B cell (primary cell): ENCODE results near the gene MUS81. TPM values are rescaled to one million over a fixed set of nuclear protein-coding genes. Genes with fewer than 3 reads are reported as not detected.

ENCODE experiments used
- ATAC-seq: fragments of 200-7000 bp; cut with Tn5 transposase; one replicate; pipeline ENCODE4 v1.10.0; 2021; ENCODE audit warnings: low read depth, mild to moderate bottlenecking, moderate number of reproducible peaks, moderate library complexity
- CTCF ChIA-PET: fragments of 350-600 bp; sonication (Branson Sonifier 250); formaldehyde crosslinking; loops from one replicate; lab custom pipeline; 2021; ENCODE audit warnings: antibody characterized with exemption, inconsistent platforms; lab: Charles Lee
- POLR2A ChIA-PET: fragments of 350-600 bp; sonication (Branson Sonifier 250); formaldehyde crosslinking; loops from one replicate; lab custom pipeline; 2021; ENCODE audit warnings: antibody characterized with exemption; lab: Charles Lee
- DNase-seq: peaks from one replicate; pipeline ENCODE4 v3.0.0; 2013
- H2AFZ ChIP-seq: 2 replicates; pipeline ENCODE4 v1.6.1; 2012; ENCODE audit warnings: mild to moderate bottlenecking, low read depth, low read length; ENCODE audit not compliant: insufficient read depth, poor library complexity, severe bottlenecking
- H3K27ac ChIP-seq, 2 donors: 1 replicate in 1 of 2; 2 replicates in 1 of 2; pipeline ENCODE4 v1.5.1; 2012 to 2013; ENCODE audit warnings: low read length in 2 of 2, mild to moderate bottlenecking in 2 of 2, moderate library complexity in 1 of 2
- H3K27me3 ChIP-seq, 4 experiments: fragments of 200-600 bp in 1 of 4; sonication (generic) in 1 of 4; replicated peaks in 1 of 4; 1 replicate in 2 of 4; 2 replicates in 2 of 4; pipeline versions ENCODE4 v1.6.1 to v1.7.0; 2013 to 2016; ENCODE audit warnings: low read length in 3 of 4, mild to moderate bottlenecking in 2 of 4, mixed read lengths in 1 of 4, moderate library complexity in 1 of 4; ENCODE audit not compliant: insufficient read depth in 4 of 4, control insufficient read depth in 3 of 4; ENCODE audit errors: control extremely low read depth in 1 of 4
- H3K36me3 ChIP-seq, 2 experiments: replicated peaks in 1 of 2; 1 replicate in 1 of 2; 2 replicates in 1 of 2; pipeline versions ENCODE4 v1.6.1 to v1.7.1; 2013; ENCODE audit warnings: low read length in 1 of 2; ENCODE audit not compliant: insufficient read depth in 2 of 2, control insufficient read depth in 1 of 2; ENCODE audit errors: control extremely low read depth in 1 of 2, extremely low read depth in 1 of 2
- H3K4me1 ChIP-seq, 2 donors: fragments of 200-600 bp in 1 of 2; sonication (generic) in 1 of 2; 1 replicate in 1 of 2; 2 replicates in 1 of 2; pipeline versions ENCODE4 v1.5.1 to v1.6.1; 2013 to 2017; ENCODE audit warnings: low read length in 2 of 2; ENCODE audit not compliant: control insufficient read depth in 2 of 2, insufficient read depth in 2 of 2
- H3K4me2 ChIP-seq: replicated peaks from 2 replicates; pipeline ENCODE3; 2012; ENCODE audit warnings: mild to moderate bottlenecking, low read depth, low read length; ENCODE audit not compliant: poor library complexity, severe bottlenecking
- H3K4me3 ChIP-seq, 5 experiments: fragments of 200-600 bp in 1 of 5; sonication (generic) in 1 of 5; 1 replicate in 3 of 5; 2 replicates in 2 of 5; pipeline versions ENCODE4 v1.5.1 to v1.7.0; 2011 to 2016; ENCODE audit warnings: low read length in 4 of 5, mild to moderate bottlenecking in 4 of 5, low read depth in 2 of 5, control low read depth in 1 of 5, moderate library complexity in 1 of 5; ENCODE audit not compliant: insufficient read depth in 1 of 5; ENCODE audit errors: control extremely low read depth in 1 of 5, extremely low read depth in 1 of 5
- H3K79me2 ChIP-seq: fragments of 200-600 bp; sonication (generic); one replicate; pipeline ENCODE4 v1.6.0; 2016; ENCODE audit warnings: low read length; ENCODE audit not compliant: control insufficient read depth, insufficient read depth
- H3K9ac ChIP-seq: fragments of 200-600 bp; sonication (generic); 2 replicates; pipeline ENCODE4 v1.6.1; 2017; ENCODE audit warnings: mild to moderate bottlenecking, low read length, moderate library complexity
- H3K9me3 ChIP-seq, 3 donors: one replicate each; pipeline versions ENCODE4 v1.6.1 to v1.7.1; 2013; ENCODE audit warnings: low read length in 2 of 3; ENCODE audit not compliant: control insufficient read depth in 2 of 3, insufficient read depth in 1 of 3; ENCODE audit errors: control extremely low read depth in 1 of 3
- H4K20me1 ChIP-seq: 2 replicates; pipeline ENCODE4 v1.6.0; 2012; ENCODE audit warnings: mild to moderate bottlenecking, low read length; ENCODE audit not compliant: insufficient read depth, control insufficient read depth, poor library complexity, severe bottlenecking
- H3K27ac Mint-ChIP-seq: one replicate; pipeline ENCODE4 v1.8.0; 2021; ENCODE audit warnings: mixed read lengths
- H3K27me3 Mint-ChIP-seq: one replicate; pipeline ENCODE4 v1.8.0; 2021; ENCODE audit warnings: mixed read lengths
- H3K4me1 Mint-ChIP-seq: one replicate; pipeline ENCODE4 v1.8.0; 2021; ENCODE audit warnings: mixed read lengths
- H3K4me3 Mint-ChIP-seq: one replicate; pipeline ENCODE4 v1.8.0; 2021; ENCODE audit warnings: mixed read lengths
- H3K9me3 Mint-ChIP-seq: one replicate; pipeline ENCODE4 v1.8.0; 2022; ENCODE audit warnings: mixed read lengths; ENCODE audit not compliant: insufficient read depth
- EZH2 ChIP-seq: IDR thresholded peaks from 2 replicates; pipeline ENCODE4 v1.6.1; 2012; ENCODE audit warnings: borderline replicate concordance, low read depth, mild to moderate bottlenecking, moderate library complexity, low read length; ENCODE audit not compliant: insufficient read depth, poor library complexity, severe bottlenecking
- WGBS: methylation state at CpG from one replicate; pipeline ENCODE4 v1.1.5; 2013; ENCODE audit warnings: missing lambda C conversion rate; ENCODE audit not compliant: insufficient coverage; 5-methylcytosine and 5-hydroxymethylcytosine counted together
- intact Hi-C: fragments of 100-400 bp; cut with micrococcal nuclease; formaldehyde crosslinking; loops from one replicate; pipeline ENCODE4 v1.10.0; 2022
- polyA plus RNA-seq: library from polyadenylated mRNA; depleted of rRNA; stranded (reverse); fragments of >200 nt; gene quantifications from 2 replicates; pipeline ENCODE4 v1.2.3, GENCODE V29; 2012
- total RNA-seq, 2 donors: library from RNA; stranded (reverse); fragments of 120-200 nt in 1 of 2; gene quantifications; 1 replicate in 1 of 2; 2 replicates in 1 of 2; pipeline versions ENCODE4 v1.2.3 to v1.2.4, GENCODE V29; 2013 to 2022
- TF ChIP-seq, protein P1 (sequence below): fragments of 200-600 bp; IDR thresholded peaks from one replicate; pipeline ENCODE4 v1.8.0; 2022; ENCODE audit warnings: antibody characterized with exemption, mild to moderate bottlenecking

The MUS81 gene
- total and polyA plus RNA-seq, 2 donors (not counting 1 experiment from before 2014, with no cell fraction given) = 74.5 to 134 TPM

DNA sequence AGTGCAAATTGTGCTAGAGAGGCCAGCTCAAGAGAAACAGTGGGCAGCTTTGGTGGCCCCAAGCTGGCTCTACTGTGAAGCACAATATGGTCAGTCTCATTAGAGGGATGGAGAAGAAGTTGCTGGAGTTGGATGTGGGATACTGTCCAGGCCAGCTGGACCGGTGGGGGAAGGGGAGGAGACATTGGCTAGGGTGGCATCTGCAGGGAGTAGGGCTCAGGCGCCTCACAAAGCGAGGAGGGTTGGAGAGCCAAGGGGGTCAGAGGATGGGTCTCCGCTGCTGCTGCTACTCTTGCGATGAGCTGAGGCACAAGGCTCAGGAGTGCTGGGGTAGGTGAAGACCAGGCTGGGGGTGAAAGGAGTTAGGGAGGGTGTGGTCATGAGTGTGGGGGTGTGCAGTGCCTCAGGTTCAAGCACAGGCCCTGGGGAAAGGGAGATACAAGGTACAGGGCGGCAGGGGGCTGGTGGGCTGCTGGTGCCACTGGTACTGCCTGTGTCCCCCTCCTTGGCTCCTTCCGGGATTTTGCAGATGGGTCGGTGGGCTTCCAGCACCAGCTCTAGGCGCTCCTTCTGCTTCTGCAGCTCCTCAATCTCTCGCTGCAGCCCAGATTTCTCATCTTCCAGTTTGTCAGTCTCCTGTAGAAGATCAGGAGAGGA is 32.6 kb downstream of the MUS81 start:
- TF ChIP-seq EZH2 = no peak
- TF ChIP-seq, protein P1, sequence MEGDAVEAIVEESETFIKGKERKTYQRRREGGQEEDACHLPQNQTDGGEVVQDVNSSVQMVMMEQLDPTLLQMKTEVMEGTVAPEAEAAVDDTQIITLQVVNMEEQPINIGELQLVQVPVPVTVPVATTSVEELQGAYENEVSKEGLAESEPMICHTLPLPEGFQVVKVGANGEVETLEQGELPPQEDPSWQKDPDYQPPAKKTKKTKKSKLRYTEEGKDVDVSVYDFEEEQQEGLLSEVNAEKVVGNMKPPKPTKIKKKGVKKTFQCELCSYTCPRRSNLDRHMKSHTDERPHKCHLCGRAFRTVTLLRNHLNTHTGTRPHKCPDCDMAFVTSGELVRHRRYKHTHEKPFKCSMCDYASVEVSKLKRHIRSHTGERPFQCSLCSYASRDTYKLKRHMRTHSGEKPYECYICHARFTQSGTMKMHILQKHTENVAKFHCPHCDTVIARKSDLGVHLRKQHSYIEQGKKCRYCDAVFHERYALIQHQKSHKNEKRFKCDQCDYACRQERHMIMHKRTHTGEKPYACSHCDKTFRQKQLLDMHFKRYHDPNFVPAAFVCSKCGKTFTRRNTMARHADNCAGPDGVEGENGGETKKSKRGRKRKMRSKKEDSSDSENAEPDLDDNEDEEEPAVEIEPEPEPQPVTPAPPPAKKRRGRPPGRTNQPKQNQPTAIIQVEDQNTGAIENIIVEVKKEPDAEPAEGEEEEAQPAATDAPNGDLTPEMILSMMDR = no peak
- CTCF ChIA-PET = interaction anchor here (0.8 to 15.5 kb wide), 3 partner anchors 8 to 38 kb away, joined by 4 to 244 read pairs (median 44); partner anchors contain the start of genes CFL1 and MUS81
- H3K27me3 Mint-ChIP-seq = no peaks in the 10 kb centered on the region
- intact Hi-C loops = no loop called here
- H3K9me3 ChIP-seq = no peaks in the 10 kb centered on the region
- DNase-seq (peak; percentile 28), ATAC-seq (no peak)
- H4K20me1 ChIP-seq = peaks cover 21% of the 10 kb centered on the region
- H3K4me1 Mint-ChIP-seq = peaks cover 51% of the 10 kb centered on the region
- peaks cover 47 to 56% of the 10 kb centered on the region in 2 donors for H3K4me1 ChIP-seq
- H3K27ac Mint-ChIP-seq = peak overlapping the region; percentile 98
- peak overlapping the region in 1 of 5 experiments; percentile 49 for H3K4me3 ChIP-seq
- H3K9me3 Mint-ChIP-seq = no peaks in the 10 kb centered on the region
- H3K27me3 ChIP-seq = no peaks in the 10 kb centered on the region
- WGBS = 68% methylated on average over 9 of the region's 10 CpGs
- no peak overlapping the region for H2AFZ ChIP-seq
- H3K4me3 Mint-ChIP-seq = peak overlapping the region; percentile 98
- peaks cover 21% of the 10 kb centered on the region for H3K79me2 ChIP-seq
- H3K4me2 ChIP-seq = peak overlapping the region; percentile 99
- peak overlapping the region in 1 of 2 donors; percentile 85 for H3K27ac ChIP-seq
- peak overlapping the region; percentile 54 for H3K9ac ChIP-seq
- no peaks in the 10 kb centered on the region for H3K36me3 ChIP-seq
- POLR2A ChIA-PET = interaction anchor here (0.7 to 6.2 kb wide), 5 partner anchors 25 to 1623 kb away, joined by 3 to 65 read pairs (median 4); partner anchors contain the start of genes C11orf68, CFL1 and MUS81
